ENCODE measurements around the gene EIF4H. TPM values are rescaled to one million over a fixed set of nuclear protein-coding genes. Genes with fewer than 3 reads are reported as not detected.

EIF4H gene
- total and polyA plus RNA-seq, 7 donors, result 196 to 327 (median 263) TPM

DNA sequence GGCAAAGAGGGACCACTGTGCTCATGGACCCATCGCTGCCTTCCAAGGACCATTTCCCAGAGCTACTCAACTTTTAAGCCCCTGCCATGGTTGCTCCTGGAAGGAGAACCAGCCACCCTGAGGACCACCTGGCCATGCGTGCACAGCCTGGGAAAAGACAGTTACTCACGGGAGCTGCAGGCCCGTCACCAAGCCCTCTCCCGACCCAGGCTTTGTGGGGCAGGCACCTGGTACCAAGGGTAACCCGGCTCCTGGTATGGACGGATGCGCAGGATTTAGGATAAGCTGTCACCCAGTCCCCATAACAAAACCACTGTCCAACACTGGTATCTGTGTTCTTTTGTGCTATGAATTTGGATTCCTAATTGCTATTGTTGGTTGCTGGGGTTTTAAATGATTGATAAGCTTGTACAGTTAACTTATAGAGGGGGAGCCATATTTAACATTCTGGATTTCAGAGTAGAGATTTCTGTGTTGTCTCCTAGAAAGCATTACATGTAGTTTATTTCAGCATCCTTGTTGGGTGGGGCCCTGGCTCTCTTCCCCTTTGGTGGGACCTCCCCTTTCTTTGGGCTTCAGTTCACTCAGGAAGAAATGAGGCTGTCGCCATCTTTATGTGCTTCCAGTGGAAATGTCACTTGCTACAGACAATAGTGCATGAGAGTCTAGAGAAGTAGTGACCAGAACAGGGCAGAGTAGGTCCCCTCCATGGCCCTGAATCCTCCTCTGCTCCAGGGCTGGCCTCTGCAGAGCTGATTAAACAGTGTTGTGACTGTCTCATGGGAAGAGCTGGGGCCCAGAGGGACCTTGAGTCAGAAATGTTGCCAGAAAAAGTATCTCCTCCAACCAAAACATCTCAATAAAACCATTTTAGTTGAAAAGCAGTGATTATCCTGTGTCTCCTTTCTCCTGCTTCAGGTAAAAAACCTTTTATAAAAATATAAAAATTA lies 55.1 kb downstream of the EIF4H start:
- ATAC-seq (no peak), DNase-seq (no peak)
- Histone ChIP-seq H3K4me1 (no peaks in the 10 kb centered on the region), H3K4me3 (no peak overlapping the region), H3K27ac (no peak overlapping the region), H3K9me3 (no peaks in the 10 kb centered on the region), H3K27me3 (ENCODE audit: insufficient read depth in 3 of 3, low read length in 2 of 3) (no peaks in the 10 kb centered on the region), H3K36me3 (ENCODE audit: insufficient read depth in 1 of 2, low read depth in 1 of 2) (peaks cover 0 to 59% of the 10 kb centered on the region in 2 donors)
- intact Hi-C loops (cut with DNase I), result no loop called here
- 94 to 98% (median 96%) methylated on average over 9 of the region's 9 CpGs for WGBS, 3 donors
- TF ChIP-seq, protein P1, sequence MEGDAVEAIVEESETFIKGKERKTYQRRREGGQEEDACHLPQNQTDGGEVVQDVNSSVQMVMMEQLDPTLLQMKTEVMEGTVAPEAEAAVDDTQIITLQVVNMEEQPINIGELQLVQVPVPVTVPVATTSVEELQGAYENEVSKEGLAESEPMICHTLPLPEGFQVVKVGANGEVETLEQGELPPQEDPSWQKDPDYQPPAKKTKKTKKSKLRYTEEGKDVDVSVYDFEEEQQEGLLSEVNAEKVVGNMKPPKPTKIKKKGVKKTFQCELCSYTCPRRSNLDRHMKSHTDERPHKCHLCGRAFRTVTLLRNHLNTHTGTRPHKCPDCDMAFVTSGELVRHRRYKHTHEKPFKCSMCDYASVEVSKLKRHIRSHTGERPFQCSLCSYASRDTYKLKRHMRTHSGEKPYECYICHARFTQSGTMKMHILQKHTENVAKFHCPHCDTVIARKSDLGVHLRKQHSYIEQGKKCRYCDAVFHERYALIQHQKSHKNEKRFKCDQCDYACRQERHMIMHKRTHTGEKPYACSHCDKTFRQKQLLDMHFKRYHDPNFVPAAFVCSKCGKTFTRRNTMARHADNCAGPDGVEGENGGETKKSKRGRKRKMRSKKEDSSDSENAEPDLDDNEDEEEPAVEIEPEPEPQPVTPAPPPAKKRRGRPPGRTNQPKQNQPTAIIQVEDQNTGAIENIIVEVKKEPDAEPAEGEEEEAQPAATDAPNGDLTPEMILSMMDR (IDR thresholded peaks at IDR 0.05), result no peak

DNA sequence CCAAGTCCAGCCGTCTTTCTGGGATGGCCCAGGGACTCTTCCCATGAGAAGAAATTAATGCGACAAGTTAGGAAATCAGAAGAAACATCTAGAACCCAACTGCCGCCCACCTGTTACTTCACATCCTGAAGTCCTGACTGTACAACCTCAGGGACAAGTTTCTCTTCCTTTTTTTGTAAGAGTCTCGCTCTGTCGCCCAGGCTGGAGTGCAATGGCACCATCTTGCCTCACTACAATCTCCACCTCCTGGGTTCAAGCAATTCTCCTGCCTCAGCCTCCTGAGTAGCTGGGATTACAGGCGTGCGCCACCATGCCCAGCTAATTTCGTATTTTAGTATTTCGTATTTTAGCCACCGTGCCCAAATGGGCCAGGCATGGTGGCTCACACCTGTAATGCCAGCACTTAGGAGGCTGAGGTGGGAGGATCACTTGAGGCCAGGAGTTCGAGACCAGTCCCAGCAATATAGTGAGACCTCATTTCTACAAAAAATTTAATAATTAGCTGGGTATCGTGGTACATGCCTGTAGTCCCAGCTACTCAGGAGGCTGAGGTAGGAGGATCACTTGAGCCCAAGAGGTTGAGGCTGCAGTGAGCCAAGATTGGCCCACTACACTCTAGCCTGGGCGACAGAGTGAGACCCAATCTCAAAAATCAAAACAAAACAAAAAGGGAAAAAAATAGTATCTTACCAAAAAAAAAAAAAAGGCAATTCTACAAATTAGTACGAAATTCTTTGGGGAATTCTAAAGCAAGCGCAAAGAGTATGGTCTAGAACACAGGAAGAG lies 56.5 kb downstream of the EIF4H start:
- Histone ChIP-seq H3K4me1 (no peaks in the 10 kb centered on the region), H3K4me3 (no peak overlapping the region), H3K27me3 (ENCODE audit: insufficient read depth in 3 of 3, low read length in 2 of 3) (no peaks in the 10 kb centered on the region), H3K9me3 (no peaks in the 10 kb centered on the region), H3K27ac (no peak overlapping the region), H3K36me3 (ENCODE audit: insufficient read depth in 1 of 2, low read depth in 1 of 2) (peaks cover 0 to 67% of the 10 kb centered on the region in 2 donors)
- DNase-seq (no peak), ATAC-seq (no peak)
- WGBS, 3 donors, result 94 to 96% (median 96%) methylated on average over 15 of the region's 15 CpGs
- intact Hi-C loops (cut with DNase I), result no loop called here
- TF ChIP-seq, protein P1 (IDR thresholded peaks at IDR 0.05), result no peak

DNA sequence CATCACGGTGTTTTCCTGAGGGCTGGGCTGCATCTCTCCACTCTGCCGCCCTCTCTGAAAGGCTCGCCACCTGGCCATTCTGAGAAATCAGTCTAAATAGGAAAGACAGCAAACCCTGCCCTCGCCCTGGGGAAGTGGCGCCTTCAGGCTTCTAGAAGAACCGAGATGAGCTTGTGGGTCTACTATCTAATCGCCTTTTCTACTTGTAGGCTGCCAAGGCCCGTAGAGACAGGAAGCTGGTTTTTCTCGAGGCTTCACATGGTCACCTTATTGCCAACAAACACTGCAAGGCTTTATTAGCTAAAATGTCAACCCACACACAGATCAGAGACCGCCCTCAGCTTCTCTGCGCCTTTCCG lies 57.1 kb downstream of the EIF4H start:
- Histone ChIP-seq H3K4me1 (no peaks in the 10 kb centered on the region), H3K4me3 (no peak overlapping the region), H3K36me3 (ENCODE audit: insufficient read depth in 1 of 2, low read depth in 1 of 2) (peaks cover 0 to 72% of the 10 kb centered on the region in 2 donors), H3K9me3 (no peaks in the 10 kb centered on the region), H3K27me3 (ENCODE audit: insufficient read depth in 3 of 3, low read length in 2 of 3) (no peaks in the 10 kb centered on the region), H3K27ac (no peak overlapping the region)
- ATAC-seq, result no peak
- WGBS, 3 donors, result 91 to 95% (median 91%) methylated on average over 12 of the region's 12 CpGs
- intact Hi-C loops (cut with DNase I), result no loop called here
- TF ChIP-seq, protein P1 (IDR thresholded peaks at IDR 0.05), result no peak
- no peak for DNase-seq

DNA sequence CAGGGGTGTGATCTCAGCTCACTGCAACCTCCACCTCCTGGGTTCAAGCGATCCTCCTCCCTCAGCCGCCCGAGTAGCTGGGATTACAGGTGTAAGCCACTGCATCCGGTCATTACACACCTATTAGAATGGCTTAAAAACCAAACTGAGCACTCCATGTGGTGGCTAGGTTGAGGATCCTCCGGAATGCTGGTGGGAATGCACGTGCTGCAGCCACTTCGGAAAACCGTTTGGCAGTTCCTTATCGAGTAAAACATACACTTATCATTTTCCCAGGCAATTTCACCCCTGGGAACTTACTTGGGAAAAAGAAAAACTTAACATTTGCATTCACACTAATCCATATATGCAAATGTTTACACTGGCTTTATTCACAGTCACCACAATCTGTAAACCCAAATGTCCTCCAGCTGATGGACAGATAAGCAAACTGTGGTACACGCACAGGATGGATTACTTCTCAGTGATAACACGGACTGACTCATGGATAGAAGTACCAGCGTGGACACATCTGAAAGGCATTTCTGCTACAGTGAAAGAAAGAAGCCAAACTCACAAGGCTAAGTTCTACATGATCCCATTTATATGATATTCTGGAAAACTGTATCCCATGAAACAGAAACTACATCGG lies 59.6 kb downstream of the EIF4H start:
- peaks cover 0 to 89% of the 10 kb centered on the region in 2 donors for H3K36me3 ChIP-seq (ENCODE audit: insufficient read depth in 1 of 2, low read depth in 1 of 2)
- no peak overlapping the region for H3K4me3 ChIP-seq
- DNase-seq, result no peak
- ATAC-seq, result no peak
- no peaks in the 10 kb centered on the region for H3K9me3 ChIP-seq
- TF ChIP-seq, protein P1 (IDR thresholded peaks at IDR 0.05), result no peak
- H3K27me3 ChIP-seq (ENCODE audit: insufficient read depth in 3 of 3, low read length in 2 of 3), result no peaks in the 10 kb centered on the region
- intact Hi-C loops (cut with DNase I), result no loop called here
- no peak overlapping the region for H3K27ac ChIP-seq
- H3K4me1 ChIP-seq, result no peaks in the 10 kb centered on the region
- 86 to 92% (median 87%) methylated on average over 13 of the region's 13 CpGs for WGBS, 3 donors
